HG03103 (cell line): ENCODE measurements around the gene ZDHHC17.
"Not testable (repeated sequence)": the region's sequence is repeated elsewhere in the genome, so short reads cannot be mapped to it uniquely, and the experiment has no call there.

ENCODE experiments used
- ATAC-seq: cut with Tn5 transposase; IDR thresholded peaks from one replicate; pipeline ENCODE4 v1.9.1; 2021; ENCODE audit warnings: low read depth; ENCODE audit not compliant: unreplicated experiment

Gene ZDHHC17

GRCh38 chr12:76763746-76764675, at the start of gene ZDHHC17:
ZDHHC17 (plus strand) TSS chr12:76764115; CDS start chr12:76764237, 122 bp downstream.
- ATAC-seq: peak; percentile 85

- ATAC-seq: no peak
Measured at GRCh38 chr12:76714415-76714814, 49.5 kb upstream of the ZDHHC17 start.

- ATAC-seq: no peak
Measured at GRCh38 chr12:76714861-76715260, 49.1 kb upstream of the ZDHHC17 start.

- ATAC-seq: no peak
Measured at GRCh38 chr12:76715332-76715731, 48.6 kb upstream of the ZDHHC17 start.

GRCh38 chr12:76717314-76717713, 46.6 kb upstream of the ZDHHC17 start:
- no peak for ATAC-seq

GRCh38 chr12:76719171-76720041, 44.5 kb upstream of the ZDHHC17 start:
- no peak for ATAC-seq

GRCh38 chr12:76720068-76720467, 43.8 kb upstream of the ZDHHC17 start:
- ATAC-seq: no peak

GRCh38 chr12:76726626-76727025, 37.3 kb upstream of the ZDHHC17 start:
- ATAC-seq: no peak

GRCh38 chr12:76732188-76732587, 31.7 kb upstream of the ZDHHC17 start:
- not testable (repeated sequence) for ATAC-seq

GRCh38 chr12:76737689-76738088, 26.2 kb upstream of the ZDHHC17 start:
- not testable (repeated sequence) for ATAC-seq

- ATAC-seq: no peak
Measured at GRCh38 chr12:76738824-76739579, 24.9 kb upstream of the ZDHHC17 start.

- no peak for ATAC-seq
Measured at GRCh38 chr12:76739896-76740295, 24.0 kb upstream of the ZDHHC17 start.

GRCh38 chr12:76740501-76740900, 23.4 kb upstream of the ZDHHC17 start:
- no peak for ATAC-seq

GRCh38 chr12:76745343-76745742, 18.6 kb upstream of the ZDHHC17 start:
- no peak for ATAC-seq

- ATAC-seq: no peak
Measured at GRCh38 chr12:76746516-76746915, 17.4 kb upstream of the ZDHHC17 start.

GRCh38 chr12:76747245-76747644, 16.7 kb upstream of the ZDHHC17 start:
- ATAC-seq: no peak

GRCh38 chr12:76755829-76756379, 8.0 kb upstream of the ZDHHC17 start:
- no peak for ATAC-seq

- ATAC-seq: no peak
Measured at GRCh38 chr12:76757694-76758093, 6.2 kb upstream of the ZDHHC17 start.

GRCh38 chr12:76762601-76762980, 1.3 kb upstream of the ZDHHC17 start:
- no peak for ATAC-seq

GRCh38 chr12:76764856-76765255, 941 bp downstream of the ZDHHC17 start:
- ATAC-seq: no peak
